ENCODE results near the gene FOXP1. TPM values are rescaled to one million over a fixed set of nuclear protein-coding genes. Genes with fewer than 3 reads are reported as not detected.

FOXP1 gene
- total and polyA plus RNA-seq, 2 experiments from 2014 or later: 37.4 to 59.9 TPM

GRCh38 chr3:71244153-71244825 is 339.2 kb downstream of the FOXP1 start:
- no peaks in the 10 kb centered on the region for H3K27me3 ChIP-seq (replicated peaks; ENCODE audit: insufficient read depth)
- no peak overlapping the region for H3K9ac ChIP-seq
- peaks cover 16% of the 10 kb centered on the region for H3K4me1 ChIP-seq (ENCODE audit: insufficient read depth)
- DNase-seq: no peak
- no peaks in the 10 kb centered on the region for H4K20me1 ChIP-seq (ENCODE audit: insufficient read depth)
- no peaks in the 10 kb centered on the region for H3F3A ChIP-seq (ENCODE audit: insufficient read depth)
- no peak for TF ChIP-seq EZH2 (IDR thresholded peaks at IDR 0.05; ENCODE audit: insufficient read depth, poor library complexity, severe bottlenecking)
- TF ChIP-seq EZH2phosphoT487 (IDR thresholded peaks at IDR 0.05; ENCODE audit: insufficient read depth, low read depth): no peak
- no peak overlapping the region for H3K27ac ChIP-seq
- H3K4me3 ChIP-seq: no peak overlapping the region
- WGBS, 2 experiments (ENCODE audit: low coverage in 1 of 2, low lambda C conversion rate in 2 of 2, missing lambda C conversion rate in 2 of 2): 89 to 92% methylated on average over 9 of the region's 9 CpGs
- no peaks in the 10 kb centered on the region for H3K36me3 ChIP-seq (ENCODE audit: low read depth)
- no peaks in the 10 kb centered on the region for H3K79me2 ChIP-seq (ENCODE audit: insufficient read depth)
- in situ Hi-C loops (cut with MboI): no loop called here
- no peaks in the 10 kb centered on the region for H3K9me3 ChIP-seq (ENCODE audit: low read depth)
- H3K9me2 ChIP-seq (ENCODE audit: insufficient read depth): no peaks in the 10 kb centered on the region
- H2AFZ ChIP-seq: no peak overlapping the region
- H3K4me2 ChIP-seq (ENCODE audit: unreplicated experiment): no peak overlapping the region

- H2AFZ ChIP-seq: no peak overlapping the region
- H3K9me3 ChIP-seq (ENCODE audit: low read depth): no peaks in the 10 kb centered on the region
- H3K9ac ChIP-seq: no peak overlapping the region
- no peak overlapping the region for H3K27ac ChIP-seq
- no peak for TF ChIP-seq EZH2 (IDR thresholded peaks at IDR 0.05; ENCODE audit: insufficient read depth, poor library complexity, severe bottlenecking)
- TF ChIP-seq EZH2phosphoT487 (IDR thresholded peaks at IDR 0.05; ENCODE audit: insufficient read depth, low read depth): no peak
- no peak for DNase-seq
- H4K20me1 ChIP-seq (ENCODE audit: insufficient read depth): no peaks in the 10 kb centered on the region
- H3K27me3 ChIP-seq (replicated peaks; ENCODE audit: insufficient read depth): no peaks in the 10 kb centered on the region
- H3K4me1 ChIP-seq (ENCODE audit: insufficient read depth): peaks cover 16% of the 10 kb centered on the region
- 74 to 75% methylated on average over 8 of the region's 8 CpGs for WGBS, 2 experiments (ENCODE audit: low coverage in 1 of 2, low lambda C conversion rate in 2 of 2, missing lambda C conversion rate in 2 of 2)
- no peaks in the 10 kb centered on the region for H3F3A ChIP-seq (ENCODE audit: insufficient read depth)
- no peak overlapping the region for H3K4me2 ChIP-seq (ENCODE audit: unreplicated experiment)
- in situ Hi-C loops (cut with MboI): no loop called here
- H3K36me3 ChIP-seq (ENCODE audit: low read depth): no peaks in the 10 kb centered on the region
- H3K79me2 ChIP-seq (ENCODE audit: insufficient read depth): no peaks in the 10 kb centered on the region
- no peak overlapping the region for H3K4me3 ChIP-seq
- no peaks in the 10 kb centered on the region for H3K9me2 ChIP-seq (ENCODE audit: insufficient read depth)
Observed at GRCh38 chr3:71243229-71243628, 340.3 kb downstream of the FOXP1 start.

- Histone ChIP-seq H3K79me2 (ENCODE audit: insufficient read depth) (no peaks in the 10 kb centered on the region), H3K27ac (no peak overlapping the region), H4K20me1 (ENCODE audit: insufficient read depth) (no peaks in the 10 kb centered on the region), H3K36me3 (ENCODE audit: low read depth) (no peaks in the 10 kb centered on the region), H3F3A (ENCODE audit: insufficient read depth) (no peaks in the 10 kb centered on the region), H3K27me3 (replicated peaks; ENCODE audit: insufficient read depth) (no peaks in the 10 kb centered on the region), H3K9me2 (ENCODE audit: insufficient read depth) (no peaks in the 10 kb centered on the region), H3K4me1 (ENCODE audit: insufficient read depth) (peaks cover 16% of the 10 kb centered on the region), H3K9me3 (ENCODE audit: low read depth) (no peaks in the 10 kb centered on the region), H3K4me3 (no peak overlapping the region), H2AFZ (no peak overlapping the region), H3K4me2 (ENCODE audit: unreplicated experiment) (no peak overlapping the region), H3K9ac (no peak overlapping the region)
- no peak for DNase-seq
- TF ChIP-seq EZH2 (IDR thresholded peaks at IDR 0.05; ENCODE audit: insufficient read depth, poor library complexity, severe bottlenecking) (no peak), EZH2phosphoT487 (IDR thresholded peaks at IDR 0.05; ENCODE audit: insufficient read depth, low read depth) (no peak)
- 92 to 93% methylated on average over 8 of the region's 8 CpGs for WGBS, 2 experiments (ENCODE audit: low coverage in 1 of 2, low lambda C conversion rate in 2 of 2, missing lambda C conversion rate in 2 of 2)
- in situ Hi-C loops (cut with MboI): no loop called here
Observed at GRCh38 chr3:71241981-71242560, 341.5 kb downstream of the FOXP1 start.

DNA sequence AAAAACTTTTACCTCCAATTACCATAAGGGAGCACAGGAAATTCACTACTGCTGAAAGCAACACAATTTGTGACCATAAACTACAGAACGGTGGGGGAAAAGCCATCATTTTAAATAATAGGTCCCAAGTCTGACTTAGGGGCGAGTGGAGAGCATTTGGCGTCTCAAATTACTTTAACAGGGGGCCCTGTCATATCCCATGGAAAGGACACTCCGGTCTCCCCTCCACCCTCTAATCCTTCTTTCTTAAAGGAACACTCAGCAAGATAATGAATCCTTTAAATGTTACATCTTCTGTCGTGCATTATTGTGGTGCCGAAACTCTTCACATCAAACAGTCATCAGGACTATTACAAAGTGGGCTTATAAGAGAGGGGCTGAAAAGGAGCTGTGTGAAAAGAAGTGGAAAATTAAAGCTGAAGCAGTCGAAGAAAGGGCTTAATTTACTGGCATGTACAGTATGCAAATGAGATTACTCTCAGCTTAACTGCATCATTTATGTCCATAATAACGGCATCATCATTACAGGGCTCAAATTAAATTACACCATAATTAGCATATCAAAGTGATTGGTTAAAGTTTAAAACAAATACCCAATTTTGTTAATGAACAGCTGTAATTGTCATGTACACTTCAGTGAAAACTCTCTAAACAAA is 342.2 kb downstream of the FOXP1 start:
- TF ChIP-seq EZH2 (IDR thresholded peaks at IDR 0.05; ENCODE audit: insufficient read depth, poor library complexity, severe bottlenecking) (no peak), EZH2phosphoT487 (IDR thresholded peaks at IDR 0.05; ENCODE audit: insufficient read depth, low read depth) (no peak)
- Histone ChIP-seq H3K4me1 (ENCODE audit: insufficient read depth) (peaks cover 16% of the 10 kb centered on the region), H3K36me3 (ENCODE audit: low read depth) (no peaks in the 10 kb centered on the region), H3K9ac (no peak overlapping the region), H3K27me3 (replicated peaks; ENCODE audit: insufficient read depth) (no peaks in the 10 kb centered on the region), H3K27ac (no peak overlapping the region), H3K4me3 (no peak overlapping the region), H3K9me3 (ENCODE audit: low read depth) (no peaks in the 10 kb centered on the region), H3F3A (ENCODE audit: insufficient read depth) (no peaks in the 10 kb centered on the region), H3K79me2 (ENCODE audit: insufficient read depth) (no peaks in the 10 kb centered on the region), H4K20me1 (ENCODE audit: insufficient read depth) (no peaks in the 10 kb centered on the region), H3K9me2 (ENCODE audit: insufficient read depth) (no peaks in the 10 kb centered on the region), H3K4me2 (ENCODE audit: unreplicated experiment) (no peak overlapping the region), H2AFZ (no peak overlapping the region)
- WGBS, 2 experiments (ENCODE audit: low coverage in 1 of 2, low lambda C conversion rate in 2 of 2, missing lambda C conversion rate in 2 of 2): 84 to 87% methylated on average over 8 of the region's 8 CpGs
- in situ Hi-C loops (cut with MboI): no loop called here
- no peak for DNase-seq
